GM15510 (cell line): ENCODE data around the gene OSBPL5.

Source experiments
- POLR2A ChIP-seq: IDR thresholded peaks from 3 replicates; pipeline ENCODE4 v1.6.1; 2011; ENCODE audit warnings: borderline replicate concordance; ENCODE audit not compliant: insufficient read length; ENCODE audit errors: extremely low read depth

OSBPL5 gene

GRCh38 chr11:3165152-3165705, at the start of gene OSBPL5:
OSBPL5 (minus strand) TSS chr11:3165310; CDS start chr11:3129148, 36,162 bp downstream.
- no peak for TF ChIP-seq POLR2A

GRCh38 chr11:3214420-3214699, 49.2 kb upstream of the OSBPL5 start:
- no peak for TF ChIP-seq POLR2A

GRCh38 chr11:3213659-3214419, 48.7 kb upstream of the OSBPL5 start:
- TF ChIP-seq POLR2A: no peak

- TF ChIP-seq POLR2A: no peak
Measured at GRCh38 chr11:3208272-3208671, 43.2 kb upstream of the OSBPL5 start.

GRCh38 chr11:3207526-3208189, 42.5 kb upstream of the OSBPL5 start:
- TF ChIP-seq POLR2A: no peak

GRCh38 chr11:3206922-3207204, 41.8 kb upstream of the OSBPL5 start:
- TF ChIP-seq POLR2A: no peak

- TF ChIP-seq POLR2A: no peak
Measured at GRCh38 chr11:3206156-3206921, 41.2 kb upstream of the OSBPL5 start.

GRCh38 chr11:3205261-3206155, 40.4 kb upstream of the OSBPL5 start:
- TF ChIP-seq POLR2A: no peak

GRCh38 chr11:3204141-3205015, 39.3 kb upstream of the OSBPL5 start:
- no peak for TF ChIP-seq POLR2A

- TF ChIP-seq POLR2A: no peak
Measured at GRCh38 chr11:3203221-3204043, 38.3 kb upstream of the OSBPL5 start.

GRCh38 chr11:3202759-3203158, 37.6 kb upstream of the OSBPL5 start:
- no peak for TF ChIP-seq POLR2A

- TF ChIP-seq POLR2A: no peak
Measured at GRCh38 chr11:3202305-3202704, 37.2 kb upstream of the OSBPL5 start.

GRCh38 chr11:3201677-3202181, 36.6 kb upstream of the OSBPL5 start:
- TF ChIP-seq POLR2A: no peak

- TF ChIP-seq POLR2A: no peak
Measured at GRCh38 chr11:3201112-3201581, 36.0 kb upstream of the OSBPL5 start.
